GM21381 (cell line): ENCODE measurements around the gene TEPSIN.
"Not testable (repeated sequence)": the region's sequence is repeated elsewhere in the genome, so short reads cannot be mapped to it uniquely, and the experiment has no call there.

Source experiments
- ATAC-seq: cut with Tn5 transposase; IDR thresholded peaks from one replicate; pipeline ENCODE4 v1.9.1; 2021; ENCODE audit warnings: mild to moderate bottlenecking, moderate library complexity; ENCODE audit not compliant: unreplicated experiment

The TEPSIN gene

GRCh38 chr17:81237591-81238489, 1.0 kb downstream of the TEPSIN start:
- no peak for ATAC-seq

- no peak for ATAC-seq
Observed at GRCh38 chr17:81236784-81237183, 2.1 kb downstream of the TEPSIN start.

- no peak for ATAC-seq
Observed at GRCh38 chr17:81235822-81236740, 2.8 kb downstream of the TEPSIN start.

- ATAC-seq: no peak
Observed at GRCh38 chr17:81234940-81235821, 3.7 kb downstream of the TEPSIN start.

GRCh38 chr17:81234506-81234855, 4.4 kb downstream of the TEPSIN start:
- no peak for ATAC-seq

GRCh38 chr17:81233811-81234505, 4.9 kb downstream of the TEPSIN start:
- ATAC-seq: no peak

GRCh38 chr17:81233316-81233715, 5.5 kb downstream of the TEPSIN start:
- ATAC-seq: no peak

GRCh38 chr17:81232616-81233241, 6.1 kb downstream of the TEPSIN start:
- no peak for ATAC-seq

- ATAC-seq: no peak
Observed at GRCh38 chr17:81231766-81232581, 6.9 kb downstream of the TEPSIN start.

GRCh38 chr17:81231121-81231645, 7.7 kb downstream of the TEPSIN start:
- ATAC-seq: no peak

GRCh38 chr17:81230043-81230820, 8.6 kb downstream of the TEPSIN start:
- no peak for ATAC-seq

- ATAC-seq: no peak
Observed at GRCh38 chr17:81229666-81229920, 9.3 kb downstream of the TEPSIN start.

- ATAC-seq: no peak
Observed at GRCh38 chr17:81228834-81229665, 9.8 kb downstream of the TEPSIN start.

GRCh38 chr17:81228420-81228819, 10.4 kb downstream of the TEPSIN start:
- no peak for ATAC-seq

GRCh38 chr17:81227630-81228029, 11.2 kb downstream of the TEPSIN start:
- ATAC-seq: not testable (repeated sequence)

GRCh38 chr17:81223762-81224130, 15.1 kb downstream of the TEPSIN start:
- no peak for ATAC-seq
